A549 (cell line): ENCODE measurements around the gene RXRA.

ENCODE experiments used
- CEBPB ChIP-seq, 2 experiments: fragments of >200 bp in 1 of 2; sonication (Bioruptor Twin) in 1 of 2; formaldehyde crosslinking in 1 of 2; IDR thresholded peaks; 2 replicates each; pipeline ENCODE4 v1.6.1; 2012 to 2016
- CTCF ChIP-seq: fragments of >200 bp; sonication (Bioruptor Twin); formaldehyde crosslinking; IDR thresholded peaks from 3 replicates; pipeline ENCODE4 v1.5.1; 2016
- FOSB ChIP-seq: fragments of 250-450 bp; sonication (Bioruptor Pico); IDR thresholded peaks from 2 replicates; pipeline ENCODE4 v1.5.0; 2020; ENCODE audit warnings: mild to moderate bottlenecking, moderate library complexity
- HEYL ChIP-seq: fragments of 250-450 bp; sonication (Bioruptor Pico); IDR thresholded peaks from 2 replicates; pipeline ENCODE4 v1.8.0; 2021; ENCODE audit warnings: mild to moderate bottlenecking, moderate library complexity
- POLR2A ChIP-seq: IDR thresholded peaks from 2 replicates; pipeline ENCODE4 v1.6.1; 2012; ENCODE audit warnings: mild to moderate bottlenecking, low read length
- USF2 ChIP-seq: fragments of 450-650 bp; IDR thresholded peaks from 2 replicates; pipeline ENCODE4 v1.6.1; 2014; ENCODE audit warnings: antibody characterized with exemption
- TF ChIP-seq, protein P1 (sequence below): IDR thresholded peaks from 2 replicates; pipeline ENCODE4 v1.6.1; 2012
- TF ChIP-seq, protein P2 (sequence below): IDR thresholded peaks from 2 replicates; pipeline ENCODE4 v1.6.1; 2012

- TF ChIP-seq CTCF: no peak
- TF ChIP-seq, protein P1, sequence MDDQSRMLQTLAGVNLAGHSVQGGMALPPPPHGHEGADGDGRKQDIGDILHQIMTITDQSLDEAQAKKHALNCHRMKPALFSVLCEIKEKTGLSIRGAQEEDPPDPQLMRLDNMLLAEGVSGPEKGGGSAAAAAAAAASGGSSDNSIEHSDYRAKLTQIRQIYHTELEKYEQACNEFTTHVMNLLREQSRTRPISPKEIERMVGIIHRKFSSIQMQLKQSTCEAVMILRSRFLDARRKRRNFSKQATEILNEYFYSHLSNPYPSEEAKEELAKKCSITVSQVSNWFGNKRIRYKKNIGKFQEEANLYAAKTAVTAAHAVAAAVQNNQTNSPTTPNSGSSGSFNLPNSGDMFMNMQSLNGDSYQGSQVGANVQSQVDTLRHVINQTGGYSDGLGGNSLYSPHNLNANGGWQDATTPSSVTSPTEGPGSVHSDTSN: no peak
- TF ChIP-seq FOSB: no peak
- TF ChIP-seq CEBPB (IDR thresholded peaks at IDR 0.05): no peak
- TF ChIP-seq POLR2A: no peak
- TF ChIP-seq, protein P2, sequence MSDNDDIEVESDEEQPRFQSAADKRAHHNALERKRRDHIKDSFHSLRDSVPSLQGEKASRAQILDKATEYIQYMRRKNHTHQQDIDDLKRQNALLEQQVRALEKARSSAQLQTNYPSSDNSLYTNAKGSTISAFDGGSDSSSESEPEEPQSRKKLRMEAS: no peak
- no peak for TF ChIP-seq USF2
- TF ChIP-seq HEYL (CRISPR knock-in tag): no peak
Observed at GRCh38 chr9:134286471-134287245, 39.6 kb upstream of the RXRA start.
